ENCODE measurements around the gene SCLY. TPM values are rescaled to one million over a fixed set of nuclear protein-coding genes. Genes with fewer than 3 reads are reported as not detected.

Gene SCLY
- total and polyA plus RNA-seq, 2 of the 13 experiments (the other 11 are each of a cell fraction or from before 2014, with no cell fraction given) = 27.9 to 38.6 TPM

DNA sequence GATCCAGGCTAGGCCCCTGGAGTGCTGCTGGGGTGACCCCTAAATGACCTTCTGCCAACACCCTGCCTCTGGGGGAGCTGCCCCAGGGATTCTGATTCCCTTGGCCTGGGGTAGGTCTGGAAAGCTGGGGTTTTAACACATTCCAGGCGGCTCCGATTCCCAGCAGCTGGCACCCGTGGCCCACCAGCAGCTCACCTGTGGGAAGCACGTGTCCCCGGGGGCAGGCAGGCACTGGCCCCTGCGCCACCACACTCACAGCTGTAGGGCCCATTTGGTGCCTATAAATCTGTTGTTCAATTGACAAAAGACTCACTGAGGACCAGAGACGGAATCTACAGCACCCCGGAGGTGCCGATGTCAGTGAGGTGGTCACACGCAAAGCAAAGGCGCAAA is 73.6 kb downstream of the SCLY start:
- intact Hi-C loops (cut with micrococcal nuclease; ENCODE audit: unreplicated experiment) (no loop called here), in situ Hi-C loops (cut with HindIII; ENCODE audit: extremely low pct_ligation_motif_present, low pct_unique_long_range_greater_than_20kb) (no loop called here)
- no peaks in the 10 kb centered on the region for H4K20me1 ChIP-seq (ENCODE audit: insufficient read depth, low read length)
- H3K9me3 ChIP-seq (ENCODE audit: low read length) = no peaks in the 10 kb centered on the region
- H3K27ac ChIP-seq (ENCODE audit: extremely low read length, insufficient read depth, low read length) = no peak overlapping the region
- H3K36me3 ChIP-seq (replicated peaks in 1 of 2; ENCODE audit: control insufficient read depth in 1 of 2, insufficient read depth in 2 of 2, low read length in 2 of 2) = no peaks in the 10 kb centered on the region
- H2AFZ ChIP-seq (ENCODE audit: low read length) = no peak overlapping the region
- peaks cover 33% of the 10 kb centered on the region for H3K4me1 ChIP-seq (ENCODE audit: insufficient read depth, low read length)
- TF ChIP-seq ZNF703 (CRISPR knock-in tag; IDR thresholded peaks at IDR 0.05; ENCODE audit: borderline replicate concordance) = no peak
- TF ChIP-seq, protein P1, sequence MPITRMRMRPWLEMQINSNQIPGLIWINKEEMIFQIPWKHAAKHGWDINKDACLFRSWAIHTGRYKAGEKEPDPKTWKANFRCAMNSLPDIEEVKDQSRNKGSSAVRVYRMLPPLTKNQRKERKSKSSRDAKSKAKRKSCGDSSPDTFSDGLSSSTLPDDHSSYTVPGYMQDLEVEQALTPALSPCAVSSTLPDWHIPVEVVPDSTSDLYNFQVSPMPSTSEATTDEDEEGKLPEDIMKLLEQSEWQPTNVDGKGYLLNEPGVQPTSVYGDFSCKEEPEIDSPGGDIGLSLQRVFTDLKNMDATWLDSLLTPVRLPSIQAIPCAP (CRISPR knock-in tag; IDR thresholded peaks at IDR 0.05; ENCODE audit: low read depth) = no peak
- no peak for TF ChIP-seq ZNF552 (CRISPR knock-in tag; IDR thresholded peaks at IDR 0.05; ENCODE audit: borderline replicate concordance)
- peaks cover 3 to 25% of the 10 kb centered on the region in 2 experiments; a peak in 3 of 5 replicates for H3K27me3 ChIP-seq (ENCODE audit: control insufficient read depth in 1 of 2, insufficient read depth in 2 of 2, low read length in 2 of 2)
- no peaks in the 10 kb centered on the region for H3K79me2 ChIP-seq (ENCODE audit: insufficient read depth, low read length)
- ChIA-PET POLR2A (no interaction called here), CTCF (ENCODE audit: low intra/inter-chr PET ratio, low total read pairs) (no interaction called here)
- 62% methylated on average over 11 of the region's 11 CpGs for WGBS (ENCODE audit: low lambda C conversion rate)
- no peak overlapping the region for H3K9ac ChIP-seq (ENCODE audit: insufficient read depth, low read depth, low read length)
- DNase-seq (ENCODE audit: low spot score) = no peak
- no peak for ATAC-seq
- no peak for FAIRE-seq
- no peak overlapping the region for H3K4me3 ChIP-seq (replicated peaks in 1 of 3; ENCODE audit: insufficient read depth in 1 of 3, low read depth in 2 of 3, low read length in 3 of 3)
- BruUV-seq (replicated peaks) = no TSS peak
- H3K4me2 ChIP-seq (ENCODE audit: low read depth, low read length) = no peak overlapping the region

DNA sequence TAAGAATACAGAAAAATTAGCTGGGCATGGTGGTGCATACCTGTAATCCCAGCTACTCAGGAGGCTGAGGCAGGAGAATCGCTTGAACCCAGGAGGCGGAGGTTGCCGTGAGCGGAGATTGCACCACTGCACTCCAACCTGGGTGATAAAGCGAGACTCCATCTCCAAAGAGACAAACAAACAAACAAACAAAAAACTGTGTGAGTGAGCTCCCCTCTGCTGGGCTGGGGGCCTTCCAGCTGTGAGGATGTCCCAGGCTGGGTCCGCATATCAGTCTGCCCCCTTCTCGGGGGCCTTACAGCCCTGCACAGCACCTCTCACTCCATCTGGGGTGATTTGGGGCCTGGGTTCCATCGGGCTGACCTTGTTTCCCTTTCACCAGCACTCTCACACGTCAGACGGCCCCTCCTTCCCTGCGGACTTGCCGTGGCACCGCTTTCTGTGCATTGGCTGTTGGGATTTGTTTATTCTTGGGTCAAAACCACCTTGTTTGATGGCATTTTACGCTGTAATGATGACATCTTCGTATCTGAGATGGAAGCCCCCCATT is 74.9 kb downstream of the SCLY start:
- Histone ChIP-seq H3K9me3 (ENCODE audit: low read length) (no peaks in the 10 kb centered on the region), H3K4me1 (ENCODE audit: insufficient read depth, low read length) (peaks cover 40% of the 10 kb centered on the region), H2AFZ (ENCODE audit: low read length) (no peak overlapping the region), H4K20me1 (ENCODE audit: insufficient read depth, low read length) (no peaks in the 10 kb centered on the region), H3K27ac (ENCODE audit: extremely low read length, insufficient read depth, low read length) (no peak overlapping the region), H3K4me2 (ENCODE audit: low read depth, low read length) (no peak overlapping the region), H3K4me3 (replicated peaks in 1 of 3; ENCODE audit: insufficient read depth in 1 of 3, low read depth in 2 of 3, low read length in 3 of 3) (no peak overlapping the region), H3K27me3 (ENCODE audit: control insufficient read depth in 1 of 2, insufficient read depth in 2 of 2, low read length in 2 of 2) (peaks cover 3 to 30% of the 10 kb centered on the region in 2 experiments; a peak in 3 of 5 replicates), H3K9ac (ENCODE audit: insufficient read depth, low read depth, low read length) (no peak overlapping the region), H3K79me2 (ENCODE audit: insufficient read depth, low read length) (no peaks in the 10 kb centered on the region), H3K36me3 (replicated peaks in 1 of 2; ENCODE audit: control insufficient read depth in 1 of 2, insufficient read depth in 2 of 2, low read length in 2 of 2) (no peaks in the 10 kb centered on the region)
- no TSS peak for BruUV-seq (replicated peaks)
- TF ChIP-seq, protein P2, sequence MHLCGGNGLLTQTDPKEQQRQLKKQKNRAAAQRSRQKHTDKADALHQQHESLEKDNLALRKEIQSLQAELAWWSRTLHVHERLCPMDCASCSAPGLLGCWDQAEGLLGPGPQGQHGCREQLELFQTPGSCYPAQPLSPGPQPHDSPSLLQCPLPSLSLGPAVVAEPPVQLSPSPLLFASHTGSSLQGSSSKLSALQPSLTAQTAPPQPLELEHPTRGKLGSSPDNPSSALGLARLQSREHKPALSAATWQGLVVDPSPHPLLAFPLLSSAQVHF (CRISPR knock-in tag; IDR thresholded peaks at IDR 0.05) = no peak
- no peak for TF ChIP-seq GZF1 (CRISPR knock-in tag; IDR thresholded peaks at IDR 0.05)
- no peak for TF ChIP-seq RAD51 (IDR thresholded peaks at IDR 0.05; ENCODE audit: borderline replicate concordance)
- no peak for TF ChIP-seq SMARCE1 (IDR thresholded peaks at IDR 0.05; ENCODE audit: borderline replicate concordance)
- TF ChIP-seq, protein P3, sequence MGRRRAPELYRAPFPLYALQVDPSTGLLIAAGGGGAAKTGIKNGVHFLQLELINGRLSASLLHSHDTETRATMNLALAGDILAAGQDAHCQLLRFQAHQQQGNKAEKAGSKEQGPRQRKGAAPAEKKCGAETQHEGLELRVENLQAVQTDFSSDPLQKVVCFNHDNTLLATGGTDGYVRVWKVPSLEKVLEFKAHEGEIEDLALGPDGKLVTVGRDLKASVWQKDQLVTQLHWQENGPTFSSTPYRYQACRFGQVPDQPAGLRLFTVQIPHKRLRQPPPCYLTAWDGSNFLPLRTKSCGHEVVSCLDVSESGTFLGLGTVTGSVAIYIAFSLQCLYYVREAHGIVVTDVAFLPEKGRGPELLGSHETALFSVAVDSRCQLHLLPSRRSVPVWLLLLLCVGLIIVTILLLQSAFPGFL (CRISPR knock-in tag; IDR thresholded peaks at IDR 0.05) = no peak
- no peak for TF ChIP-seq CHCHD3 (CRISPR knock-in tag; IDR thresholded peaks at IDR 0.05)
- TF ChIP-seq ZC3H4 (CRISPR knock-in tag; IDR thresholded peaks at IDR 0.05; ENCODE audit: borderline replicate concordance) = no peak
- no peak for TF ChIP-seq JARID2 (CRISPR knock-in tag; IDR thresholded peaks at IDR 0.05; ENCODE audit: insufficient replicate concordance)
- no peak for TF ChIP-seq FOXK2 (IDR thresholded peaks at IDR 0.05)
- no peak for FAIRE-seq
- DNase-seq (ENCODE audit: low spot score) = no peak
- 45% methylated on average over 15 of the region's 15 CpGs for WGBS (ENCODE audit: low lambda C conversion rate)
- ChIA-PET CTCF (ENCODE audit: low intra/inter-chr PET ratio, low total read pairs) (no interaction called here), POLR2A (no interaction called here)
- no peak for ATAC-seq
- intact Hi-C loops (cut with micrococcal nuclease; ENCODE audit: unreplicated experiment) = loop anchor here (5.0 kb wide), 1 partner anchor 278 kb away; the partner anchor contains the start of gene RAMP1
- in situ Hi-C loops (cut with HindIII; ENCODE audit: extremely low pct_ligation_motif_present, low pct_unique_long_range_greater_than_20kb) = no loop called here
